Astrocyte (in vitro differentiated cells and primary cell): ENCODE measurements around the gene L3MBTL1. TPM values are rescaled to one million over a fixed set of nuclear protein-coding genes. Genes with fewer than 3 reads are reported as not detected.

Experiments used
- DNase-seq: peaks from one replicate; pipeline ENCODE4 v3.0.0-alpha.2; 2010; ENCODE audit warnings: low read depth
- FAIRE-seq: peaks from 2 replicates; lab custom pipeline; 2011; peaks lifted over from hg19 to GRCh38; lab: Jason Lieb, UNC
- H2AFZ ChIP-seq: 2 replicates; pipeline ENCODE4 v1.6.0; 2012; ENCODE audit warnings: low read depth, low read length, inconsistent platforms
- H3K27ac ChIP-seq: 2 replicates; pipeline ENCODE4 v1.5.1; 2011; ENCODE audit warnings: low read depth, low read length, inconsistent platforms
- H3K27me3 ChIP-seq: 2 replicates; pipeline ENCODE4 v1.6.0; 2011; ENCODE audit warnings: low read length, inconsistent platforms; ENCODE audit not compliant: insufficient read depth
- H3K36me3 ChIP-seq: 2 replicates; pipeline ENCODE4 v1.5.1; 2011; ENCODE audit warnings: low read length, inconsistent platforms; ENCODE audit not compliant: insufficient read depth
- H3K4me1 ChIP-seq: 2 replicates; pipeline ENCODE4 v1.5.1; 2011; ENCODE audit warnings: low read length, inconsistent platforms; ENCODE audit not compliant: insufficient read depth
- H3K4me2 ChIP-seq: 2 replicates; pipeline ENCODE4 v1.6.0; 2012; ENCODE audit warnings: low read length, inconsistent platforms
- H3K4me3 ChIP-seq: 2 replicates; pipeline ENCODE4 v1.5.1; 2011; ENCODE audit warnings: low read depth, mild to moderate bottlenecking, low read length, inconsistent platforms; ENCODE audit not compliant: insufficient read depth
- H3K79me2 ChIP-seq: 2 replicates; pipeline ENCODE4 v1.6.0; 2012; ENCODE audit warnings: mild to moderate bottlenecking, low read length, inconsistent platforms; ENCODE audit not compliant: insufficient read depth
- H3K9ac ChIP-seq: 2 replicates; pipeline ENCODE4 v1.6.0; 2012; ENCODE audit warnings: mild to moderate bottlenecking, low read length, inconsistent platforms
- H3K9me3 ChIP-seq: 2 replicates; pipeline ENCODE4 v1.5.1; 2012; ENCODE audit warnings: low read depth, mild to moderate bottlenecking, low read length, inconsistent platforms; ENCODE audit not compliant: insufficient read depth
- H4K20me1 ChIP-seq: 2 replicates; pipeline ENCODE4 v1.6.0; 2012; ENCODE audit warnings: low read length, inconsistent platforms; ENCODE audit not compliant: insufficient read depth
- H3K27ac Mint-ChIP-seq: one replicate; pipeline ENCODE4 v1.8.0; 2021; ENCODE audit warnings: mild to moderate bottlenecking, mixed read lengths; ENCODE audit not compliant: unreplicated experiment
- H3K27me3 Mint-ChIP-seq: one replicate; pipeline ENCODE4 v1.8.0; 2021; ENCODE audit warnings: low read depth, mixed read lengths; ENCODE audit not compliant: unreplicated experiment
- H3K36me3 Mint-ChIP-seq: one replicate; pipeline ENCODE4 v1.8.0; 2021; ENCODE audit warnings: low read depth, mixed read lengths; ENCODE audit not compliant: unreplicated experiment
- H3K4me1 Mint-ChIP-seq: one replicate; pipeline ENCODE4 v1.8.0; 2021; ENCODE audit warnings: low read depth, mixed read lengths; ENCODE audit not compliant: unreplicated experiment
- H3K4me3 Mint-ChIP-seq: one replicate; pipeline ENCODE4 v1.8.0; 2021; ENCODE audit warnings: mild to moderate bottlenecking, moderate library complexity, mixed read lengths; ENCODE audit not compliant: unreplicated experiment
- H3K9me3 Mint-ChIP-seq: one replicate; pipeline ENCODE4 v1.8.0; 2021; ENCODE audit warnings: mild to moderate bottlenecking, mixed read lengths; ENCODE audit not compliant: unreplicated experiment
- CTCF ChIP-seq: IDR thresholded peaks from 2 replicates; pipeline ENCODE4 v1.5.1; 2011; ENCODE audit warnings: low read depth, mild to moderate bottlenecking, inconsistent platforms, low read length, moderate library complexity; ENCODE audit not compliant: insufficient read depth
- EZH2 ChIP-seq: IDR thresholded peaks from 2 replicates; pipeline ENCODE4 v1.6.1; 2012; ENCODE audit warnings: mild to moderate bottlenecking, low read length, inconsistent platforms; ENCODE audit not compliant: insufficient read depth
- total RNA-seq: library from RNA; stranded (reverse); gene quantifications from 2 replicates; pipeline ENCODE4 v1.2.1, GENCODE V29; 2021

Gene L3MBTL1
- total RNA-seq, 1 donor from 2014 or later = 13.0 TPM

GRCh38 chr20:43549416-43550065 lies 42.0 kb downstream of the L3MBTL1 start:
- no peaks in the 10 kb centered on the region for H3K79me2 ChIP-seq
- H3K4me2 ChIP-seq = no peak overlapping the region
- no peaks in the 10 kb centered on the region for H3K27me3 Mint-ChIP-seq
- H3K9me3 ChIP-seq = peaks cover 3% of the 10 kb centered on the region
- peaks cover 25% of the 10 kb centered on the region for H3K36me3 Mint-ChIP-seq
- H3K4me1 Mint-ChIP-seq = no peaks in the 10 kb centered on the region
- DNase-seq (no peak), FAIRE-seq (no peak)
- H3K9me3 Mint-ChIP-seq = peaks cover 8% of the 10 kb centered on the region
- H3K4me1 ChIP-seq = no peaks in the 10 kb centered on the region
- H3K27ac ChIP-seq = no peak overlapping the region
- H3K27ac Mint-ChIP-seq = no peak overlapping the region
- H3K4me3 Mint-ChIP-seq = no peak overlapping the region
- no peak overlapping the region for H3K4me3 ChIP-seq
- no peak overlapping the region for H3K9ac ChIP-seq
- H3K36me3 ChIP-seq = no peaks in the 10 kb centered on the region
- TF ChIP-seq EZH2 (no peak), CTCF (no peak)
- no peak overlapping the region for H2AFZ ChIP-seq
- H4K20me1 ChIP-seq = no peaks in the 10 kb centered on the region
- no peaks in the 10 kb centered on the region for H3K27me3 ChIP-seq

GRCh38 chr20:43550456-43550855 lies 43.0 kb downstream of the L3MBTL1 start:
- Histone ChIP-seq H3K4me3 (no peak overlapping the region), H3K9me3 (peaks cover 3% of the 10 kb centered on the region), H2AFZ (no peak overlapping the region), H3K27ac (no peak overlapping the region), H3K4me2 (no peak overlapping the region), H3K79me2 (no peaks in the 10 kb centered on the region), H3K4me1 (no peaks in the 10 kb centered on the region), H4K20me1 (no peaks in the 10 kb centered on the region), H3K27me3 (no peaks in the 10 kb centered on the region), H3K36me3 (no peaks in the 10 kb centered on the region), H3K9ac (no peak overlapping the region)
- no peaks in the 10 kb centered on the region for H3K27me3 Mint-ChIP-seq
- no peak for DNase-seq
- no peak for FAIRE-seq
- H3K27ac Mint-ChIP-seq = no peak overlapping the region
- peaks cover 8% of the 10 kb centered on the region for H3K9me3 Mint-ChIP-seq
- H3K36me3 Mint-ChIP-seq = peaks cover 25% of the 10 kb centered on the region
- TF ChIP-seq EZH2 (no peak), CTCF (no peak)
- H3K4me3 Mint-ChIP-seq = no peak overlapping the region
- no peaks in the 10 kb centered on the region for H3K4me1 Mint-ChIP-seq

GRCh38 chr20:43554369-43554768 lies 46.9 kb downstream of the L3MBTL1 start:
- no peak overlapping the region for H3K4me3 Mint-ChIP-seq
- Histone ChIP-seq H3K27me3 (no peaks in the 10 kb centered on the region), H2AFZ (no peak overlapping the region), H4K20me1 (no peaks in the 10 kb centered on the region), H3K79me2 (no peaks in the 10 kb centered on the region), H3K4me1 (peaks cover 6% of the 10 kb centered on the region), H3K4me3 (no peak overlapping the region), H3K4me2 (no peak overlapping the region), H3K9me3 (no peaks in the 10 kb centered on the region), H3K27ac (no peak overlapping the region), H3K36me3 (no peaks in the 10 kb centered on the region), H3K9ac (no peak overlapping the region)
- H3K4me1 Mint-ChIP-seq = peaks cover 16% of the 10 kb centered on the region
- H3K27me3 Mint-ChIP-seq = no peaks in the 10 kb centered on the region
- no peak for FAIRE-seq
- no peak for DNase-seq
- no peak for TF ChIP-seq CTCF
- TF ChIP-seq EZH2 = no peak
- no peaks in the 10 kb centered on the region for H3K36me3 Mint-ChIP-seq
- no peaks in the 10 kb centered on the region for H3K9me3 Mint-ChIP-seq
- H3K27ac Mint-ChIP-seq = no peak overlapping the region
